ENCODE data around the gene SORBS1.

DNA sequence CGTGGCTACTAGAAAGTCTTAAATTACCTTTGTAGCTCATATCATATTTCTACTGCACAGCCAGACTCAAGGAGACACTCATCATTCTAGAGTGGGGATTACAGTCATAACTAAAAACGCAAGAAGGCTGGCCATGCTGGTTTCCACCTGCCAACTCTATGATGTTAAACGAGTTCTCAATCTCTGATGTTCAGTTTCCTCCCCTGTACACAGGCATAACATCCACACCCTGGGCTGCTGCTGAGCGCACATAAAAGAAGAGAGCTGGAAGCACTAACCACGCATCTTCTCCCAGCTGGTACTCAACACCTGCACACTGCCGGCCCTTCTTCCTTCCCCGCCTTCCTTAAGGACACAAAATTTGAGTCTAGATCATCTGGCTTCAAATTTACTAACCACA lies 60.5 kb downstream of the SORBS1 start:
- TF ChIP-seq POLR2A (IDR thresholded peaks at IDR 0.05; ENCODE audit: low read length) = no peak
- TF ChIP-seq GATA1 (IDR thresholded peaks at IDR 0.05; ENCODE audit: low read depth, low read length) = no peak
